Measurements from ENCODE around the gene MC5R. TPM values are rescaled to one million over a fixed set of nuclear protein-coding genes. Genes with fewer than 3 reads are reported as not detected.

Gene MC5R
- total RNA-seq, 1 experiment from 2014 or later: not detected

DNA sequence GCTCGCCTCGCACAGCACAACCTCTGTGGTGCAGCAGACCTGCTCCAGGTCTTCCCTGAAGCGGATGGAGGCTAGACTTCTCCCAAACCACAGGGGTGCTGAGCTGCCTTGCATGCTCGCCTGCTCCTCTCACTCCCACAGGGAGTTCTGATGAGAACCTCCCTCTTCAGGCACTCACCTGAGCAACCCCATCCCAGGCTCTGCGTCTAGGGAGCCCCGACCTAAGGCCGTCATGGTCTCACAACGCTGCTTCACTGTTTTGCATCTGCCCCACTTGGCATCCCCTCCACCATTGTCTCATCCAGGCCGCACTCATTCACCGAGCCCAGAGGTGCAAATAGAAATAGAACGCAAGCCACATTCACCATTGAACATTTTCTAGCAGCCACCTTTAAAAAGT, 24.6 kb upstream of the MC5R start:
- no CpG with 5 or more reads among the region's 11 CpGs for WGBS (ENCODE audit: extremely low coverage, insufficient read length, low lambda C conversion rate)
- Mint-ChIP-seq H3K4me3 (no peak overlapping the region), H3K27me3 (ENCODE audit: low read depth) (peaks cover 22% of the 10 kb centered on the region), H3K27ac (peak overlapping the region in 1 of 3 experiments; percentile 72; a peak in 1 of 7 replicates), H3K36me3 (ENCODE audit: insufficient read depth in 1 of 3, low read depth in 3 of 3) (no peaks in the 10 kb centered on the region; a peak in 1 of 7 replicates), H3K4me1 (peaks cover 33 to 38% of the 10 kb centered on the region in 2 experiments), H3K9me3 (peaks cover 0 to 2% of the 10 kb centered on the region in 2 experiments; a peak in 1 of 5 replicates)
- Histone ChIP-seq H2BK120ac (ENCODE audit: low read depth, low read length, poor library complexity, severe bottlenecking) (no peak overlapping the region), H4K8ac (replicated peaks; ENCODE audit: insufficient read length, low read depth, low read length) (no peak overlapping the region), H4K5ac (ENCODE audit: insufficient read length, low read depth, low read length) (no peak overlapping the region), H2BK15ac (ENCODE audit: low read depth, low read length) (no peak overlapping the region), H2BK12ac (ENCODE audit: insufficient read length, low read depth, low read length) (no peak overlapping the region), H2AK5ac (ENCODE audit: insufficient read length, low read length) (no peak overlapping the region), H3K9me3 (ENCODE audit: control insufficient read depth, low read depth, low read length) (no peaks in the 10 kb centered on the region), H3K56ac (ENCODE audit: insufficient read length, low read depth, low read length) (no peak overlapping the region), H2BK20ac (ENCODE audit: low read depth, low read length, poor library complexity, severe bottlenecking) (no peak overlapping the region), H2BK5ac (ENCODE audit: insufficient read length, low read length) (no peak overlapping the region), H3K9ac (ENCODE audit: extremely low read depth, insufficient read length, low read length) (no peak overlapping the region), H3K79me1 (ENCODE audit: insufficient read depth, low read depth, low read length, poor library complexity, severe bottlenecking) (no peaks in the 10 kb centered on the region), H3K79me2 (ENCODE audit: insufficient read depth, low read length) (no peaks in the 10 kb centered on the region), H3K4me1 (ENCODE audit: insufficient read depth, low read length) (peaks cover 2% of the 10 kb centered on the region; the same call in 1 of the 2 replicates), H4K91ac (ENCODE audit: insufficient read length, low read depth, low read length) (no peak overlapping the region), H3K14ac (ENCODE audit: insufficient read depth, low read length) (no peak overlapping the region), H4K20me1 (ENCODE audit: control insufficient read depth, insufficient read depth, insufficient read length) (no peaks in the 10 kb centered on the region), H2AFZ (ENCODE audit: low read length) (no peak overlapping the region), H3K23me2 (ENCODE audit: insufficient read length, low read depth, low read length, poor library complexity, severe bottlenecking) (peaks cover 8% of the 10 kb centered on the region), H3K4me2 (ENCODE audit: insufficient read depth, insufficient read length, low read length) (no peak overlapping the region), H3K18ac (ENCODE audit: insufficient read length, low read depth, low read length) (no peak overlapping the region), H3K27me3 (ENCODE audit: insufficient read depth, low read length) (no peaks in the 10 kb centered on the region), H3K23ac (ENCODE audit: insufficient read length, low read depth, low read length) (no peak overlapping the region), H3K4ac (ENCODE audit: low read depth, low read length) (no peak overlapping the region), H3K27ac (ENCODE audit: insufficient read length, low read depth, low read length) (no peak overlapping the region), H3T11ph (ENCODE audit: low read length) (no peak overlapping the region)
- no peak for DNase-seq
- TF ChIP-seq, protein P1, sequence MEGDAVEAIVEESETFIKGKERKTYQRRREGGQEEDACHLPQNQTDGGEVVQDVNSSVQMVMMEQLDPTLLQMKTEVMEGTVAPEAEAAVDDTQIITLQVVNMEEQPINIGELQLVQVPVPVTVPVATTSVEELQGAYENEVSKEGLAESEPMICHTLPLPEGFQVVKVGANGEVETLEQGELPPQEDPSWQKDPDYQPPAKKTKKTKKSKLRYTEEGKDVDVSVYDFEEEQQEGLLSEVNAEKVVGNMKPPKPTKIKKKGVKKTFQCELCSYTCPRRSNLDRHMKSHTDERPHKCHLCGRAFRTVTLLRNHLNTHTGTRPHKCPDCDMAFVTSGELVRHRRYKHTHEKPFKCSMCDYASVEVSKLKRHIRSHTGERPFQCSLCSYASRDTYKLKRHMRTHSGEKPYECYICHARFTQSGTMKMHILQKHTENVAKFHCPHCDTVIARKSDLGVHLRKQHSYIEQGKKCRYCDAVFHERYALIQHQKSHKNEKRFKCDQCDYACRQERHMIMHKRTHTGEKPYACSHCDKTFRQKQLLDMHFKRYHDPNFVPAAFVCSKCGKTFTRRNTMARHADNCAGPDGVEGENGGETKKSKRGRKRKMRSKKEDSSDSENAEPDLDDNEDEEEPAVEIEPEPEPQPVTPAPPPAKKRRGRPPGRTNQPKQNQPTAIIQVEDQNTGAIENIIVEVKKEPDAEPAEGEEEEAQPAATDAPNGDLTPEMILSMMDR (conservative IDR thresholded peaks at IDR 0.05): no peak

All from H9 (cell line).